ENCODE results near the gene CCNQ.

DNA sequence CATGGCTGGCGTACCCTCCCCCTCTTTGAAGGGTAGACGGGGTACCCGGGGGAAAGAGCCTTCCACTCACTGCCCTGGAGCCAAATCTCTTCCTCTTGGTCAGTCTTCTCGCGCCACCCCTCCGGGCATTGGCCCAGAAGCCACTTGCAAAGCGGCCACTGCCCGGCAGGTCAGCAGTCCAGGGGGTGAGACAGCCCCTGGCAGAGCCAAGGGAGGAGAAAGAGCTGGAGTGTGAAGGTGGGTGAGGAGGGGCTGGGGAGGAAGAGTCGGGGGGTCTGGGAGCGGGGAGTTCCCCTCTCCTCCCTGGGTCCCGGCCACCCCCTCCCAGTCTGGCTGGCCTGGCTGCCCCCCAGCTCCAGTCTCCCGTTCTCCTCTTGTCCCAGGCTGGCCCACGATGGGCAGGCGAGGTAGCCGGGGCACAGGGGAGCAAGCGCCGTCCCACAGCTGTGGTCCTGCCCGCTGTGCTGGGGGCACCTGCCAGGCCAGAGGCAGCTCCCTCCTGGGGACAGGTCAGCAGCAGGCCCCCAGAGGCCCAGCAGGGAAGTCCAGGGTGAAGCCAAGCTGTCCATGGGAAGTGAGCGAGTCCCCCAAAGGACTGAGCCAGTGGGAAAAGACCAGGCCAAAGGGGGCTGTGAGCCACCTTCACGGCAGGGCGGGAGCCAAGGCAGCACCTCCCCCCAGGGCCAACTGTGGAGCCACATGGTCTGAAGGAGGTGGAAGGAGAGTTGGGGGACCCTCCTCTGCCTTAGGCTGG is 26.5 kb upstream of the CCNQ start:
- TF ChIP-seq POLR2AphosphoS5 (IDR thresholded peaks at IDR 0.05; ENCODE audit: low read depth, low read length) (no peak), TAF1 (IDR thresholded peaks at IDR 0.05; ENCODE audit: borderline replicate concordance, insufficient read depth, low read length) (no peak), SIN3A (IDR thresholded peaks at IDR 0.05; ENCODE audit: borderline replicate concordance, insufficient read depth, low read length) (no peak), FOXP2 (optimal IDR thresholded peaks at IDR 0.05; ENCODE audit: borderline replicate concordance, extremely low read depth, extremely low read length, insufficient read depth) (no peak)
- TF ChIP-seq, protein P1, sequence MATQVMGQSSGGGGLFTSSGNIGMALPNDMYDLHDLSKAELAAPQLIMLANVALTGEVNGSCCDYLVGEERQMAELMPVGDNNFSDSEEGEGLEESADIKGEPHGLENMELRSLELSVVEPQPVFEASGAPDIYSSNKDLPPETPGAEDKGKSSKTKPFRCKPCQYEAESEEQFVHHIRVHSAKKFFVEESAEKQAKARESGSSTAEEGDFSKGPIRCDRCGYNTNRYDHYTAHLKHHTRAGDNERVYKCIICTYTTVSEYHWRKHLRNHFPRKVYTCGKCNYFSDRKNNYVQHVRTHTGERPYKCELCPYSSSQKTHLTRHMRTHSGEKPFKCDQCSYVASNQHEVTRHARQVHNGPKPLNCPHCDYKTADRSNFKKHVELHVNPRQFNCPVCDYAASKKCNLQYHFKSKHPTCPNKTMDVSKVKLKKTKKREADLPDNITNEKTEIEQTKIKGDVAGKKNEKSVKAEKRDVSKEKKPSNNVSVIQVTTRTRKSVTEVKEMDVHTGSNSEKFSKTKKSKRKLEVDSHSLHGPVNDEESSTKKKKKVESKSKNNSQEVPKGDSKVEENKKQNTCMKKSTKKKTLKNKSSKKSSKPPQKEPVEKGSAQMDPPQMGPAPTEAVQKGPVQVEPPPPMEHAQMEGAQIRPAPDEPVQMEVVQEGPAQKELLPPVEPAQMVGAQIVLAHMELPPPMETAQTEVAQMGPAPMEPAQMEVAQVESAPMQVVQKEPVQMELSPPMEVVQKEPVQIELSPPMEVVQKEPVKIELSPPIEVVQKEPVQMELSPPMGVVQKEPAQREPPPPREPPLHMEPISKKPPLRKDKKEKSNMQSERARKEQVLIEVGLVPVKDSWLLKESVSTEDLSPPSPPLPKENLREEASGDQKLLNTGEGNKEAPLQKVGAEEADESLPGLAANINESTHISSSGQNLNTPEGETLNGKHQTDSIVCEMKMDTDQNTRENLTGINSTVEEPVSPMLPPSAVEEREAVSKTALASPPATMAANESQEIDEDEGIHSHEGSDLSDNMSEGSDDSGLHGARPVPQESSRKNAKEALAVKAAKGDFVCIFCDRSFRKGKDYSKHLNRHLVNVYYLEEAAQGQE (IDR thresholded peaks at IDR 0.05; ENCODE audit: insufficient read depth in 1 of 2, low read depth in 2 of 2, low read length in 2 of 2), result no peak

Data from PFSK-1 (cell line).